ENCODE data around the gene EEFSEC. TPM values are rescaled to one million over a fixed set of nuclear protein-coding genes. Genes with fewer than 3 reads are reported as not detected.

EEFSEC gene
- total RNA-seq, 1 experiment from 2014 or later, result 15.4 TPM

GRCh38 chr3:128146201-128146600, 7.1 kb upstream of the EEFSEC start:
- POLR2A ChIA-PET, result no interaction called here
- Histone ChIP-seq H3K27ac (ENCODE audit: low read length) (no peak overlapping the region), H3K9me3 (ENCODE audit: control insufficient read depth, insufficient read depth, low read depth, low read length) (no peaks in the 10 kb centered on the region), H3K4me1 (ENCODE audit: control insufficient read depth, insufficient read depth, low read length) (no peaks in the 10 kb centered on the region), H3K4me3 (ENCODE audit: low read depth in 2 of 2, low read length in 2 of 2) (no peak overlapping the region), H3K36me3 (ENCODE audit: control insufficient read depth, insufficient read depth, low read length) (no peaks in the 10 kb centered on the region), H3K27me3 (ENCODE audit: control insufficient read depth, insufficient read depth, low read length) (no peaks in the 10 kb centered on the region)
- DNase-seq (ENCODE audit: low read depth, low spot score) (no peak), ATAC-seq (no peak)
- in situ Hi-C loops (cut with HindIII; ENCODE audit: low pct_unique_long_range_greater_than_20kb, low sequenced_read_pairs), result no loop called here
- BruUV-seq (replicated peaks), result no TSS peak
- TF ChIP-seq, protein P1, sequence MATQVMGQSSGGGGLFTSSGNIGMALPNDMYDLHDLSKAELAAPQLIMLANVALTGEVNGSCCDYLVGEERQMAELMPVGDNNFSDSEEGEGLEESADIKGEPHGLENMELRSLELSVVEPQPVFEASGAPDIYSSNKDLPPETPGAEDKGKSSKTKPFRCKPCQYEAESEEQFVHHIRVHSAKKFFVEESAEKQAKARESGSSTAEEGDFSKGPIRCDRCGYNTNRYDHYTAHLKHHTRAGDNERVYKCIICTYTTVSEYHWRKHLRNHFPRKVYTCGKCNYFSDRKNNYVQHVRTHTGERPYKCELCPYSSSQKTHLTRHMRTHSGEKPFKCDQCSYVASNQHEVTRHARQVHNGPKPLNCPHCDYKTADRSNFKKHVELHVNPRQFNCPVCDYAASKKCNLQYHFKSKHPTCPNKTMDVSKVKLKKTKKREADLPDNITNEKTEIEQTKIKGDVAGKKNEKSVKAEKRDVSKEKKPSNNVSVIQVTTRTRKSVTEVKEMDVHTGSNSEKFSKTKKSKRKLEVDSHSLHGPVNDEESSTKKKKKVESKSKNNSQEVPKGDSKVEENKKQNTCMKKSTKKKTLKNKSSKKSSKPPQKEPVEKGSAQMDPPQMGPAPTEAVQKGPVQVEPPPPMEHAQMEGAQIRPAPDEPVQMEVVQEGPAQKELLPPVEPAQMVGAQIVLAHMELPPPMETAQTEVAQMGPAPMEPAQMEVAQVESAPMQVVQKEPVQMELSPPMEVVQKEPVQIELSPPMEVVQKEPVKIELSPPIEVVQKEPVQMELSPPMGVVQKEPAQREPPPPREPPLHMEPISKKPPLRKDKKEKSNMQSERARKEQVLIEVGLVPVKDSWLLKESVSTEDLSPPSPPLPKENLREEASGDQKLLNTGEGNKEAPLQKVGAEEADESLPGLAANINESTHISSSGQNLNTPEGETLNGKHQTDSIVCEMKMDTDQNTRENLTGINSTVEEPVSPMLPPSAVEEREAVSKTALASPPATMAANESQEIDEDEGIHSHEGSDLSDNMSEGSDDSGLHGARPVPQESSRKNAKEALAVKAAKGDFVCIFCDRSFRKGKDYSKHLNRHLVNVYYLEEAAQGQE (IDR thresholded peaks at IDR 0.05; ENCODE audit: insufficient read depth in 1 of 2, low read depth in 2 of 2, low read length in 1 of 2), result no peak
- no peak for TF ChIP-seq TCF7L2 (IDR thresholded peaks at IDR 0.05; ENCODE audit: low read depth, low read length)
- TF ChIP-seq, protein P2, sequence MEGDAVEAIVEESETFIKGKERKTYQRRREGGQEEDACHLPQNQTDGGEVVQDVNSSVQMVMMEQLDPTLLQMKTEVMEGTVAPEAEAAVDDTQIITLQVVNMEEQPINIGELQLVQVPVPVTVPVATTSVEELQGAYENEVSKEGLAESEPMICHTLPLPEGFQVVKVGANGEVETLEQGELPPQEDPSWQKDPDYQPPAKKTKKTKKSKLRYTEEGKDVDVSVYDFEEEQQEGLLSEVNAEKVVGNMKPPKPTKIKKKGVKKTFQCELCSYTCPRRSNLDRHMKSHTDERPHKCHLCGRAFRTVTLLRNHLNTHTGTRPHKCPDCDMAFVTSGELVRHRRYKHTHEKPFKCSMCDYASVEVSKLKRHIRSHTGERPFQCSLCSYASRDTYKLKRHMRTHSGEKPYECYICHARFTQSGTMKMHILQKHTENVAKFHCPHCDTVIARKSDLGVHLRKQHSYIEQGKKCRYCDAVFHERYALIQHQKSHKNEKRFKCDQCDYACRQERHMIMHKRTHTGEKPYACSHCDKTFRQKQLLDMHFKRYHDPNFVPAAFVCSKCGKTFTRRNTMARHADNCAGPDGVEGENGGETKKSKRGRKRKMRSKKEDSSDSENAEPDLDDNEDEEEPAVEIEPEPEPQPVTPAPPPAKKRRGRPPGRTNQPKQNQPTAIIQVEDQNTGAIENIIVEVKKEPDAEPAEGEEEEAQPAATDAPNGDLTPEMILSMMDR (IDR thresholded peaks at IDR 0.05), result no peak
- no peak for TF ChIP-seq SIN3A (IDR thresholded peaks at IDR 0.05; ENCODE audit: borderline replicate concordance, insufficient read depth, low read depth, low read length)
- no peak for TF ChIP-seq POLR2AphosphoS5 (IDR thresholded peaks at IDR 0.05; ENCODE audit: low read depth, low read length)
- CTCF ChIA-PET, result no interaction called here
- intact Hi-C loops (cut with micrococcal nuclease; ENCODE audit: unreplicated experiment), result no loop called here

GRCh38 chr3:128149650-128150049, 3.6 kb upstream of the EEFSEC start:
- no TSS peak for BruUV-seq (replicated peaks)
- no peak for DNase-seq (ENCODE audit: low read depth, low spot score)
- ChIA-PET CTCF (no interaction called here), POLR2A (no interaction called here)
- intact Hi-C loops (cut with micrococcal nuclease; ENCODE audit: unreplicated experiment), result no loop called here
- Histone ChIP-seq H3K9me3 (ENCODE audit: control insufficient read depth, insufficient read depth, low read depth, low read length) (no peaks in the 10 kb centered on the region), H3K4me3 (ENCODE audit: low read depth in 2 of 2, low read length in 2 of 2) (no peak overlapping the region), H3K27ac (ENCODE audit: low read length) (no peak overlapping the region), H3K4me1 (ENCODE audit: control insufficient read depth, insufficient read depth, low read length) (no peaks in the 10 kb centered on the region), H3K27me3 (ENCODE audit: control insufficient read depth, insufficient read depth, low read length) (no peaks in the 10 kb centered on the region), H3K36me3 (ENCODE audit: control insufficient read depth, insufficient read depth, low read length) (no peaks in the 10 kb centered on the region)
- TF ChIP-seq, protein P1 (IDR thresholded peaks at IDR 0.05; ENCODE audit: insufficient read depth in 1 of 2, low read depth in 2 of 2, low read length in 1 of 2), result no peak
- TF ChIP-seq POLR2AphosphoS5 (IDR thresholded peaks at IDR 0.05; ENCODE audit: low read depth, low read length) (no peak), SIN3A (IDR thresholded peaks at IDR 0.05; ENCODE audit: borderline replicate concordance, insufficient read depth, low read depth, low read length) (no peak), TCF7L2 (IDR thresholded peaks at IDR 0.05; ENCODE audit: low read depth, low read length) (no peak)
- TF ChIP-seq, protein P2 (IDR thresholded peaks at IDR 0.05), result no peak
- in situ Hi-C loops (cut with HindIII; ENCODE audit: low pct_unique_long_range_greater_than_20kb, low sequenced_read_pairs), result no loop called here
- no peak for ATAC-seq

Measured in Panc1 (cell line).